NCI-H146 treated with DMSO at 0.1 percent for 48 hours (cell line): Measurements from ENCODE around the gene PCF11.
"Not testable (repeated sequence)": the region's sequence is repeated elsewhere in the genome, so short reads cannot be mapped to it uniquely, and the experiment has no call there.

ENCODE experiments used
- DNase-seq: peaks from one replicate; lab custom pipeline; 2025; ENCODE audit not compliant: unreplicated experiment; lab: John Stamatoyannopoulos, UW

The PCF11 gene

GRCh38 chr11:83156996-83157593, at the start of gene PCF11:
Gene PCF11 (plus strand): TSS chr11:83157131. CDS start chr11:83157440, 309 bp downstream.
- no peak for DNase-seq

GRCh38 chr11:83112886-83113285, 44.0 kb upstream of the PCF11 start:
- DNase-seq, result no peak

DNA sequence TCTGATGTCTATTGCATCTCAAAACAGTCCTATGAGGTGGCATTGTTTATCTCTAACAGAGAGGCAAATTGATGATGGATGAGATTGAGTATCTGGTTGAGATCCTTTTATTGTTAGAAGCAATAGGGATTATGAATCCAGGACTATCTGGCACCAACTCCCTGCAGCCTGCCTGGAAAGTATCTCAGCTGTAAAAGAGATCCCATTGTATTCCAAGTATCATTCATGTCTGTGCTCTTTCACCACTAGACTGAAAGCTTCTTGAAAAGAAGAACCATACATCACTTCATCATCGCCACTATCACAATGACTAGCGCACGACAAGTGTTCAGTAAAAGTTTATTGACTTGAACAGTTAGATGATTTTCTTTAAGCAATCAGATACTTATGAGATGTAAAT, 41.9 kb upstream of the PCF11 start:
- no peak for DNase-seq

DNA sequence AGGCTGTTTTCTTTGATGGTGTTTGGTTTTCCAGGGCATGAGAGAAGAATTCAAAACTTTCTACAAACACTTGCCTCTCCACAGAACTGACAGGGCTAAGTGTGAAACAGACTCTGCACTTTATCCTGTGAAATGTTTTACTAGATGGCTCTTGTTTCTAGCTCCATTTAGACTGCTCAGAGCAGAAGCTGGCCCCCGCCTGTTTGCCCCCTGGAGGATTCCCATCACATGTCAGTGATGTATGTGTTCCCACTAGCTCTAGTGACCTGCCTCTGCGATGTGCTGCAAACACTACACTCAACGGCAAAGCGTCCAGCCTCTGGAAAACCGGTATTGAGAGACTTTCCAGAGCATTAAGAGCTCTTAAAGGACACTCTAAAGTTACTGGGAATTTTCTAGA, 41.4 kb upstream of the PCF11 start:
- DNase-seq, result no peak

DNA sequence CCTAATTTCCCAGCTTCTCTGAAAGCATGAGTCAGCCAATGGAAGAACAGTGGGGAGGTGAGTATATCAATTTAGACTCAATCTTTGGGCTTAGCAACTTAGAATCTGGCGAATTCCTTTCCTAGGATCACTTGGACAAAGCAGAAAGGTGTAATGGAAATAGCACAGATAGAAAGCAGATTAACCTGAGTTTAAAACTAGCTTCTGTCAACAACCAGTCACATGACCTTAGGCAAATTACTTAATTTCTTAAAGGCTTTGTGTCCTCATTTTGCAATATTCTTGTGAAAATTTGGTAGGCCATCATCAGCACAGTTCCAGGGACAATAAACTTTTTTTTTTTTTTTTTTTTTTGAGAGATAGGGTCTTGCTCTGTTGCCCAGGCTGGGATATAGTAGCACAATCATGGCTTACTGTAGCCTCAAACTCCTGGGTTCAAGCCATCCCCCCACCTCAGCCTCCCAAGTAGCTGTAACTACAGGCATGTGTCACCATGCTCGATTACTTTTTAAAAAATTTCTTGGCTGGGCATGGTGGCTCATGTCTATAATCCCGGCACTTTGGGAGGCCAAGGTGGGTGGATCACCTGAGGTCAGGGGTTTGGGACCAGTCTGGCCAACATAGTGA, 40.8 kb upstream of the PCF11 start:
- DNase-seq, result no peak

- no peak for DNase-seq
Measured at GRCh38 chr11:83118814-83119213, 38.1 kb upstream of the PCF11 start.

GRCh38 chr11:83119216-83119615, 37.7 kb upstream of the PCF11 start:
- DNase-seq, result no peak

- DNase-seq, result no peak
Measured at GRCh38 chr11:83120327-83120726, 36.6 kb upstream of the PCF11 start.

DNA sequence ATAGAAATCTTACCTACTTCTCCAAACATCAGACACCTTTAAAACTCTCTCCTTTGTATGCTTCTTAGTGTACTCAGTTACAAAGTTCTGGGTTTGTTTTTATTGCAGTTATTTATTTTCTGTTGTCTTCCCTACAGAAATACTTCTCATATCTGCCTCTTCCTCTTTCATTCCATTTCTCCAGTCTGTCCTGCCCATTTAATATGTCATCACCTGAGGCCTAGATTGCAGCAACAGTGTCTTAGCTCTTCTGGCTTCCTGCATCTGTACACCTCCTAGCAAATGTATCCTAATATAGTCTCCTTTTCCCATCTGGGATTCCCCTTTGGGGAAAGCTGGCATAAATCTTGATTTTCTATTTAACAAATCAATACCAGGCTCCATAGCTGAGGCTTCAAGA, 34.9 kb upstream of the PCF11 start:
- DNase-seq, result no peak

- no peak for DNase-seq
Measured at GRCh38 chr11:83122766-83123165, 34.2 kb upstream of the PCF11 start.

DNA sequence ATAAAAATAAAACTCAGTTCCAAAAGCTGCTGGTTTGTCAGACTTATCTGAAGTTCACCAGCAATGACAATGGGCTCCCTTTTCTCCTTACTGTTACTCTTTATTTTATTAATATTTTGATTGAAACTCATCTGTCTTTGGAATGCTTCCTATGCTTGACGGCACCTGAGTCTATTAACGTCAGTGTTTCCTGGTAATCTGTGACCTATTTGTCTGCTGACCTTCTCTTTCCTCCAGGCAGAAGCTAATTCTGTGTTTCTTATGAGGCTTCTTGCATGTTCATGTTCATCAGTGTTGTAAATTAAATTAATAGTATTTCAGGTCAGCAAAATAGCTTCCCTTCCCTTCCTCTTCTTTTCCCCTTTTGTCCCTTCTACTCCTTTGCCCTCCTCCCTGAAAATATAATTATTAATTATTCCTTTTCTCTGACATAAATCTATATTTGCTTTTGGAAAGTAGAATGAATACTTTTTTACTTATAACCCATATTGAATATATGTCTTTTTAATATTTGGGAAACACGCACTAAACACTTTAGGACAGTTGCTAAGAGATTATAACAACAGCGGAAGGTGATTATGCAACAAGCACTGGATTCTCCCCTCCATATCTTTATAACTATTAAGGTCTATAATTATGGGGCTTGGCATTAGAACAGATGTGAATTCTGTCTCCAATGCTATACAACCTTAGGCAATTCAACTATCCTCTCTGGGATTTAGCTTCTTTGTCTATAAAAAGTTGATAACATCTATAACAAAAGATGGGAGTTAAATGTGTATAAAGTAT, 32.1 kb upstream of the PCF11 start:
- no peak for DNase-seq

DNA sequence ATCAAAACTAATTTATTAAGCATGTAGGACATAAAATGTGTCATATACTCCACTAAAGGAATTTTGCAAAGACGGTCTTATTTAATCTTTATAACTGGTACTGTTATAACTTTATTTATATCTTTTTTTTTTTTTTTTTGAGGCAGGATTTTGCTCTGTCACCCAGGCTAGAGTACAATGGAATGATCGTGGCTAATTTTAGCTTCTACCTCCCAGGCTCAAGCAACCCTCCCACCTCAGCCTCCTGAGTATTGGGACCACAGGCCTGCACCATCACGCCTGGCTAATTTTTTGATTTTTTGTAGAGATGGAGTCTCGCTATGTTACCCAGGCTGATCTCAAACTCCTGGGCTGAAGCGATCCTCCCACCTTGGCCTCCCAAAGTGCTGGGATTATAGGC, 31.4 kb upstream of the PCF11 start:
- no peak for DNase-seq

DNA sequence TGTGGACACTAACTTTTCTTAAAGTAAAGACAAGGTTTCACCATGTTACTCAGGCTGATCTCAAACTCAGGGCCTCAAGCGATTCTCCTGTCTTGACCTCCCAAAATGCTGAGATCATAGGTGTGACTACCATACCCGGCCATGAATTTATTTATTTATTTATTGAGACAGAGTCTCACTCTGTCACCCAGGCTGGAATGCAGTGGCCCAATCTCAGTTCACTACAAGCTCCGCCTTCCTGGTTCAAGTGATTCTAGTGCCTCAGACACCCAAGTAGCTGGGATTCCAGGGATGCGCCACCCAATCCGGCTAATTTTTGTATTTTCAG, 29.7 kb upstream of the PCF11 start:
- DNase-seq, result no peak

DNA sequence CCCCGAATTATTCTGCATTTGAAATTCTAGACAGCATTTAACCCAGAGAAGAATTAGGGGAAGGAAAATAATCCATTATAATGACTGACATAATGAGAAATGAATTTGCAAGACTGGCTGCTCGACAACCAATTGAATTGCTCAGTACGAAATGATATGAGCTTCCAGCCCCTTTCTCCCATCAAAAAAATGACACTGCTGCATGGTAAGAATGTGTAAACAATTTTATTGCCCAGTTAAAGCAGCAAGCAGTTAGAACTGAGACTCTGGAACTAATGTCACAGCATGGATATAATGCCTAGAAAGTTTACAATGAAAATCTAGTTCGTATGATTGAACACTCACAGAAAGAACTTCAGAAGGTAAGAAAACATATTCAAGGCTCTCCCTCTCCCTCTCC, 24.7 kb upstream of the PCF11 start:
- no peak for DNase-seq

- not testable (repeated sequence) for DNase-seq
Measured at GRCh38 chr11:83133266-83133665, 23.7 kb upstream of the PCF11 start.

DNA sequence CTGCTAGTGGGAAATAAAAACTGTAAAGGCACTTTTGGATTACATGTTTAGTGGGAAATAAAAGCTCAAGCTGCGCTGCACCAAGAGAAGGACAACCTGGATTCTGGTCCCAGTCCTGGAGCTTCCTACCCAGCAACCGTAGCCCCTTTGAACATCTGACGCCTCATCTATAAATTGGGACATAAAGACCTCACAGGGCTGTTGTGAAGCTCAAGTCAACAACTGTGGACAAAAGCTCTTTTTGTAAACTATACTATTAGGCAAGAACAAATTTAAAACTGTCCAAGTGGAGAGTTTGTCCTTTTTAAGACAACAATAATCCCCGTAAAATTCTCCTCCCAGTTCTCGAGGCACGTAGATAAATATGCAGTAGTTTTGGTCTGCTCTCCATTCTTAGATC, 17.6 kb upstream of the PCF11 start:
- DNase-seq, result no peak

DNA sequence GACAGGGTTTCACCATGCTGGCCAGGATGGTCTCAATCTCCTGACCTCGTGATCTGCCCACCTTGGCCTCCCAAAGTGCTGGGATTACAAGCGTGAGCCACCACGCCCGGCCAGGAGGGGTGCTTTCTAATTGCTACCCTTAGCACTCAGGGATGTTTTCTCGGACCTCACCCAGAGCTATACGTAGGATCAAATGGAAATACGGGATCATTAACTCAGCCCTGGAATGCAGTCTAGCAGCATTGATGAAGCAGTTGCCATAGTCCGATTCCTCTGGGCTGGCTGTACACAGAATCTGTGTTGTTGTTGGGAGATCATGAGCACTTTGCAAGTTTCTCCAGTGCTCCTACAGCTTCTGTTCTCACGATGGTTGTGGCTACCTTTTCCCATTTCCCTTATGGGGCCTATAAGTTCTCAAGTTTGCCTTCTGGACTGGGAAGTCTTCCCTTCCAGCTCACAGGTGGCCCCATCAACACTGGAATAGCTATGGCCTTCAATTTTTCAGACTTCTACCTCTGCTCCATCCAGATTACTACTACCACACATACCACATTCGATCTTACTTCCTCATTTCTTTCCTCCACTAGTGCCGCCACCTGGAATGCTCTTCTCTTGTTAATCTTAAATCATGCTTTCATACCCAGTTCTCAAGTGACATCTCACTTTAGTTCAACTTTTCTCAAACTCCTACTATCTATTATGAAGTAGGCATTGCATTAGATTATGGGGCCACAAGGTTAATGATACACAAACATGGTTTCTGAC, 16.1 kb upstream of the PCF11 start:
- DNase-seq, result no peak

DNA sequence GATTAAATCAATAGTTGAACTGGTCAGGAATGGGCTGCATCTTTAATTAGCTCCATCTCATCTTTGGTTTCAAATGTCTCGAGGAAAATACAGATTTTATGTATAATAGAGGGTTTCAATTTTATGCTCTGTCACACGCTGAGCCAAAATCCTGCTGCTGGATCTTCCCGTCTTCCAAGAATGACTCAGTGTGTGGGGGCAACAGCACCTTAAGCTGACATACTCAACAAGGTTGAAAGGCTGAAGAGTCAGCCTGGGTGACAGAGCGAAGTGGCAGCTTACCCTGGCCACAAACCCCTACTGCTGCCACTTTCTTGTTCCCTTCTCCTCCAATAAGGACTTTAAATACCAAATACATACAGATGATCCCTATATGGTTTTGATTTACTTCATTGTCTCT, 9.0 kb upstream of the PCF11 start:
- no peak for DNase-seq

- DNase-seq, result no peak
Measured at GRCh38 chr11:83150450-83150849, 6.5 kb upstream of the PCF11 start.

- no peak for DNase-seq
Measured at GRCh38 chr11:83151274-83151977, 5.5 kb upstream of the PCF11 start.

- DNase-seq, result no peak
Measured at GRCh38 chr11:83152264-83152663, 4.7 kb upstream of the PCF11 start.
